Measurements from ENCODE around the gene TRMT10B.
"Not testable (repeated sequence)": the region's sequence is repeated elsewhere in the genome, so short reads cannot be mapped to it uniquely, and the experiment has no call there.

Gene TRMT10B

DNA sequence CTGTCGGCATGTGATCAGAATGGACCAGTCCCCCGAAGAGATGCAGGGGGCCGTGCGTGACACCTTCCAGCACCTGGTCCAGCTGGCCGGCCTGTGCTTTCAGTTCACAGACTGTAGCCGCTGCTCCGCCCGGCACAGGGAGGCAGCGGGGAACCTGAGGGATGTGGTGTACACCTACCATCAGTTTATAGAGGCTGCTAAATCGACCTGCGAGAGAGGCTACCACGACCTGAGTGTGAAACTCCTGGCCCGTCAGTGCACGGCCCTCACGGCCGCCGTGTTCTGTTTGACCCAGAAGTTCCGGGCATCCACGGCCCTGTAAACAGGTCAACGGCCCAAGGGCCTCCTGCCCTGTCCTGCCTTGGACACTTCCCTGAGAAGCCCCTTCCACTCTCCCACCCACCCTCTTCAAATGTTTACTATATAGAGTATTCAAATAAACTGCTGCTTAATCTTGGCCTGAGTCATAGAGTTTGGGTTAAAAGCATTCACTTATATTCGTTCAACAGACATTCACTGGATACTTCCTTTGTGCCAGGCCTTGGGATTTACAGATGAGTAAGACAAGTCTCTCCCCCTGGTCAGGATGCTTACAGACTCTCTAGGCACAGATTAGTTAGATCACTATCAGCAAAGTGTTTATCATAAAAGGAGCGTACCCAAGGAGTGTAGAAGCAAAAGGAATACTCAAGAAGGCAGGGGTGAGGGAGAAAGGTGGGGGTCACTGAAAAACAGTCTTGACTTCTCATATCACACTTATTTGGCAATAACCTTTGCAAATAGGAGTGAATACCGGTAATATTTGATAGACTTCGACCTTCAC lies 6.9 kb upstream of the TRMT10B start:
- intact Hi-C loops (cut with DNase I): no loop called here
- no peak for DNase-seq

DNA sequence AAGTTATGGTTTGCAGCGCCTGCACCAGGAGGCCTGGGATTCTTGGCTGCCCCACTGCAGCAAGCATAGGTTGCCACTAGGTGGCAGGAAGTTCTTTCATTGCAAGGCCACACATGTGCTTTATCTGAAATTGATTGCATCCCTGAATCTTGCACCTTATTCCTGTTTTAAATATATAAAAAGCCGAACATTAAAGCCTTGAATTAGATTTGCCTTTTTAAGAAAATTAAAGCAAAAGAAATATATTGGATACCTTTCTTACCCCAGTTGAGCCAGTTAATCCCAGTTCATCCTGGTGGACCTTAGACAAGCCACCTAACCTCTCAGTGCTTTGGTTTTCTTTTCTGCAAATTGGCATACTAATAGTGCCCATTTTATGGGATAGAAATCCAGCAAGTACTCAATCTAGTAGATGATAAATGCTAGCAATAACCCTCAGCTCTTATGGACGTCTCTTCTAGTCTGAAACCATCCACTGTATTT lies 6.3 kb upstream of the TRMT10B start:
- intact Hi-C loops (cut with DNase I): no loop called here
- DNase-seq: peak; percentile 45 to 86 (median 71)

DNA sequence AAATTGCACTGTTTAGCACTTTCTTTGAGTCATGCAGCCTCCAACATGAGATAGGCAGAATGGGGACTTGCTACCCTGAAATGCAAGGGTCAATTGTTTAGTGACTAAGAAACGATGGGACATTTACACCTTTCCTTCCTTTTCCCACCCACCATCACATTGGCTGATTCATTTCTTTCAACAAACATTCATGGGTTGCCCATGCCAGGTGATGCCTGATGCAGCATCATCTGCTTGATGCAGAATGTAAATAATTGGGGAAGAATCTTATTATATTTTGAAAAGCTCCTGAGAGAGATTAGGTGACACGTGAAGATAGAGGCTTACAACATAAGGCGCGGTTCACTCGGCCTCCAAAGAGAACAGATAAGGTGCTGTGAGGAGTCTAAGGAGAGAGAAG lies 4.5 kb upstream of the TRMT10B start:
- intact Hi-C loops (cut with DNase I): no loop called here
- no peak for DNase-seq

DNA sequence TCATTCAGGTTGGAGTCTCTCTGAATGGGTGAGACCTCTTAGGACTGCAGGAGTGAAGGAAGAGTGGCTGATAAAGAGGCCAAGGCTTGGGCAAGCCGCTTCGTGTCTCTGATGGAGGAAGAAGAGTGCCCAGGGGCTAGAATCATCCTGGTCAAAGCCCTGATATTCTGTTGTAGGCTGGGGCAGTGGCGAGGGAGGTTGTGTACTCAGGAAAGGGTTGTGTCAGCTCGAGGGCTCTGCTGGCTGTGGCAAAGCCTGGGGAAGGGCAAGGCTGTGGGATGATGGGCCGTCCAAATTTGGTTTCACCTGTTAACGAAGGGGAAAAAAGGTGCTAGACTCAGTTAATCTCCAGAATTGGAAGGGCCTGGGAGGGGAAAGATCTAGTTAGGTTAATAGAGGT lies 2.4 kb upstream of the TRMT10B start:
- DNase-seq: no peak

DNA sequence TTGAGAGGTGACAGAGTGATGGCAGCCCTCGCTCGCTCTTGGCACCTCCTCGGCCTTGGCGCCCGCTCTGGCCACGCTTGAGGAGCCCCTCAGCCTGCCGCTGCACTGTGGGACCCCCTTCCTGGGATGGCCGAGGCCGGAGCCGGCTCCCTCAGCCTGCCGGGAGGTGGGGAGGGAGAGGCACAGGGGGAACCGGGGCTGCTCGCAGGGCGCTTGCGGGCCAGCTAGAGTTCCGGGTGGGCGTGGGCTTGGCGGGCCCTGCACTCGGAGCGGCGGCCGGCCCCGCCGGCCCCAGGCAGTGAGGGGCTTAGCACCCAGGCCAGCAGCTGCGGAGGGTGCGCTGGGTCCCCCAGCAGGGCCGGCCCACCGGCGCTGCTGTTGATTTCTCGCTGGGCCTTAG lies 1.9 kb upstream of the TRMT10B start:
- DNase-seq: not testable (repeated sequence)
- intact Hi-C loops (cut with DNase I): loop anchor here (10.0 kb wide), 2 partner anchors 53 to 157 kb away; partner anchors contain the start of genes DCAF10 and TOMM5

More for the DNA sequence above, 2.4 kb upstream of the TRMT10B start:
- intact Hi-C loops (cut with DNase I): loop anchor here (10.0 kb wide), 2 partner anchors 54 to 156 kb away; partner anchors contain the start of genes DCAF10 and TOMM5

DNA sequence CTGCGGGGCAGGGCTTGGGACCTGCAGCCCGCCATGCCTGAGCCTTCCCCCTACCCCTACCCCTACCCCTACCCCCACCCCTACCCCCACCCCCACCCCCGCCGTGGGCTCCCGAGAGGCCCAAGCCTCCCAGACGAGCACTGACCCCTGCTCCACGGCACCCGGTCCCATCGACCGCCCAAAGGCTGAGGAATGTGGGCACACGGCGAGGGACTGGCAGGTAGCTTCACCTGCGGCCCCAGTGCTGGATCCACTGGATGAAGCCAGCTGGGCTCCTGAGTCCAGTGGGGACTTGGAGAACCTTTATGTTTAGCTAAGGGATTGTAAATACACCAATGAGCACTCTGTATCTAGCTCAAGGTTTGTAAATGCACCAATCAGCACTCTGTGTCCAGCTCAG lies 1.5 kb upstream of the TRMT10B start:
- intact Hi-C loops (cut with DNase I): loop anchor here (10.0 kb wide), 2 partner anchors 53 to 157 kb away; partner anchors contain the start of genes DCAF10 and TOMM5
- DNase-seq: not testable (repeated sequence)

DNA sequence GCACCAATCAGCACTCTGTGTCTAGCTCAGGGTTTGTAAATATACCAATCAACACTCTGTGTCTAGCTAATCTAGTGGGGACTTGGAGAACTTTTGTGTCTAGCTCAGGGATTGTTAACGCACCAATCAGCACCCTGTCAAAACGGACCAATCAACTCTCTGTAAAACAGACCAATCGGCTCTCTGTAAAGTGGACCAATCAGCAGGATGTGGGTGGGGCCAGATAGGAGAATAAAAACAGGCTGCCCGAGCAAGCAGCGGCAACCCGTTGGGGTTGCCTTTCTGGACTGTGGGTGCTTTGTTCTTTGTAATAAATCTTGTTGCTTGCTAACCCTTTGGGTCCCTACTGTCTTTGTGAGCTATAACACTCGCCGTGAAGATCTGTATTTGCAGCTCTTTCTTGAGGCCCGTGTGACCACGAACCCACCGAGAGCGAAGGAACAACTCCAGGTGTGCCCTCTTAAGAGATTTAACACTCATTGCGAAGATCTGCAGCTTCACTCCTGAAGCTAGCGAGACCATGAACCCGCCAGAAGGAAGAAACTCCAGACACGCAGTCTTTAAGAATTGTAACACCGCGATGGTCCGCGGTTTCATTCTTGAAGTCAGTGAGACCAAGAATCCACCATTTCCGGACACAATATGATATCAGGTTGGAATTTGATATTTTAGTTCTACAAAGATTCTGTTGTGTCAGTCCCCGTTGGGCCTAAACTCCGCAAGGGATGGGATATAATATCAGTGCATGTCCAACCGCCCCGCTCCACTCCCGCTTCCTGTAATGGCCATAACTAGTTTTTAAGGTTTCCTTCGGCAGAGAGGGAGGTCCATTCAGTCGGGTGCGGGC lies 740 bp upstream of the TRMT10B start:
- DNase-seq: peak in 2 of 42 donors; percentile 2 to 43
- intact Hi-C loops (cut with DNase I): loop anchor here (10.0 kb wide), 2 partner anchors 52 to 158 kb away; partner anchors contain the start of genes DCAF10 and TOMM5

DNA sequence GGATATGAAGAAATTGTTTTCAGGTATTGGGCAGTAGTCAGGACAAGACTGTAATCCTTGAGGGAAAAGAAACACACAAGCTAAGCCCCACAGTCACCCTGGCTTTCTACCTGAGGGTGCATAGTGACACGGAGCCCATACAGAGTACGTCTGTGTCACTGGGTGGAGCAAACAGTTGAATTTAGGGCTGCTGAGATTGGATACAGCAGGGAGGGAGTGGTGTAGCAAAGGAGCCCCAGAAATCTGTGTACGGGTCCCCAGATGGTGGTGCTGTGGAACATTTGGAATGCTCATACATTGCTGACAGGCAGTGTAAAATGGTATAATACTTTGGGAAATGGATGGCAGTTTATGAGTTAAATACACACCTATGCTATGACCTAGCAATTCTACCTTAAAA lies 5.1 kb downstream of the TRMT10B start:
- no peak for DNase-seq
- intact Hi-C loops (cut with DNase I): loop anchor here (10.0 kb wide), 2 partner anchors 46 to 164 kb away; partner anchors contain the start of genes DCAF10 and TOMM5

DNA sequence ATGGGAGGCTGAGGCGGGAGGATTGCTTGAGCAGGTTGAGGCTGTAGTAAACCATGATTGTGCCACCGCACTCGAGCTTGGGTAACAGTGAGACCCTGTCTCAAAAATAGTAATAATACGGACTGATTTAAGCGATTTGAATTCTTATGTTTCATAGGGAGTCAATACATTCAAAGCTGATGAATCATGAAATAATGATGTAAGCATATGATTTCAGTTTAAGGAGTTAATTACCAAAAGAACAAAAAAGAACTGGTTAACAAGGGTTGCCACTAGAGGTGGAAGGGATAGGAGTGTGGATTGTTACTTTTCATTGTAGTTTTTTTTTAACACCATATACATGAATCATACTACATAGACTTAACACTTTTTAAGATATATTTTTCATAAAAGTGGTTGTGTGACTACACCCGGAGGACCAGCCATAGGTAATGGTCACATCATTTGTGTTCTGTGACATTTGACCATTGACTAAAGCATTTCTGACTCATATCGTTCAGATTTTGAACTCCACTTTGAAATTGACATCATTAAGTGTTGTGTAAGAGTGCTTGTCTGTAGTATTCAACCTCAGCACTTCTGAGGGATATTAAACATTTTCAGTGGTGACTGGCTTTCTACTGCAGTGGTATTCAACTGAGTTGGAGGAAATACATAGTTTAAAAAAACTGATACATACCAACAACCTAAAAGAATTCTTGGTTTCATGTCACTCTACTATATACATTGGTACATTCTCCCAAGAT lies 7.0 kb downstream of the TRMT10B start:
- intact Hi-C loops (cut with DNase I): no loop called here
- DNase-seq: no peak

DNA sequence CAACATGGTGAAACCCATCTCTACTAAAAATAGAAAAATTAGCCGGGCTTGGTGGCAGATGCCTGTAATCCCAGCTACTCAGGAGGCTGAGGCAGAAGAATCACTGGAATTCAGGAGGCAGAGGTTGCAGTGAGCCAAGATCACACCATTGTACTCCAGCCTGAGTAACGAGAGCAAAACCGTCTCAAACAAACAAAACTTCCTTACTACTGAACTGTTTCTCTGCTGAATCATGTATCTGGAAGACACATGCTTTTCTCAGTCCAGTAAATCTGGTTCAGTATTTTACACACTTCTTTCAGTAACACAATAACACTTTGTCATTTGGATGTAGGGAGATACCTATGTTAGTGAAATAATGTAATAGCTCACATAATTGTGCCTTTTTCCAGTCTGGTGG lies 7.9 kb downstream of the TRMT10B start:
- DNase-seq: no peak
- intact Hi-C loops (cut with DNase I): no loop called here

DNA sequence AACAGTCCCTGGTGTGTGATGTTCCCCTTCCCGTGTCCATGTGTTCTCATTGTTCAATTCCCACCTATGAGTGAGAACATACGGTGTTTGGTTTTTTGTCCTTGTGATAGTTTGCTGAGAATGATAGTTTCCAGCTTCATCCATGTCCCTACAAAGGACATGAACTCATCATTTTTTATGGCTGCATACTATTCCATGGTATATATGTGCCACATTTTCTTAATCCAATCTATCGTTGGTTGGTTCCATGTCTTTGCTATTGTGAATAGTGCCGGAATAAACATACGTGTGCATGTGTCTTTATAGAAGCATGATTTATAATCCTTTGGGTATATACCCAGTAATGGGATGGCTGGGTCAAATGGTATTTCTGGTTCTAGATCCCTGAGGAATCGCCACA lies 11.7 kb downstream of the TRMT10B start:
- intact Hi-C loops (cut with DNase I); DNase-seq: not testable (repeated sequence)

DNA sequence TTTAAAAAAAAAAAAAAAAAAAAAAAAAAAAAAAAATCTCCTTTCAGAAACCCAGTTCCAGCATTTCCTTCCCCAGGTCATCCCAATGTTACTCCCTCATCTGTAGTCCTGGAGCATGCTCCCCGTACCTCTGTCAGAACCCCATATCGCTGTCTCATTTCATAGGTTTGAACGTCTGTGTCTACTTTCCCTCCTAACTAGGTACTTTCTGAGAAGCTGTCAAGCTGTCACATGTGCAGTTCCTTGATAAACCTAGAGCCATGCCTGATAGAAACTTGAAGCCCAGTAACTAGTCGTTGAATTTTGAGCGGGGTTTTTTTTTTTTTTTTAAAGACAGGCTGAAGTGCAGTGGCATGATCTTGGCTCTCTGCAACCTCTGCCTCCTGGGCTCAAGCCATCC lies 15.7 kb downstream of the TRMT10B start:
- intact Hi-C loops (cut with DNase I): no loop called here
- DNase-seq: no peak

DNA sequence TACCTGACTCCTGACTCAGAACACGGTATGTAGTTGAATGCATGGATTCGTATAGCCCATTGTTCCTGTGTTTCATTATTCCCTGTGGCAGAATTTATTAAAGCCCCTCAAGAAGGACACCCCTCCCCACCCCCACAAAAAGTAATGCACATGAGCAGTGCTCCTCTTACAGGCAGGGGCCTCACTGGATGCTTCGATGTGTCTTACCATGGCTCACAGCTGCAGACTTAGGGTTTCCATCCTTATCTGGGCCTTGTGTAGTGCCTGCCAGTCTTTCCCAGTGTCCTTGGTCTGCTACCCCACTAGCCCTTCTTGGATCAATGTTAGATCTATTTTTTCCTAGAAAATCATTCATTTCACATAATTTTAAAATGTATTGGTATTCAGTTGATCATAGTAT lies 16.4 kb downstream of the TRMT10B start:
- intact Hi-C loops (cut with DNase I): no loop called here

DNA sequence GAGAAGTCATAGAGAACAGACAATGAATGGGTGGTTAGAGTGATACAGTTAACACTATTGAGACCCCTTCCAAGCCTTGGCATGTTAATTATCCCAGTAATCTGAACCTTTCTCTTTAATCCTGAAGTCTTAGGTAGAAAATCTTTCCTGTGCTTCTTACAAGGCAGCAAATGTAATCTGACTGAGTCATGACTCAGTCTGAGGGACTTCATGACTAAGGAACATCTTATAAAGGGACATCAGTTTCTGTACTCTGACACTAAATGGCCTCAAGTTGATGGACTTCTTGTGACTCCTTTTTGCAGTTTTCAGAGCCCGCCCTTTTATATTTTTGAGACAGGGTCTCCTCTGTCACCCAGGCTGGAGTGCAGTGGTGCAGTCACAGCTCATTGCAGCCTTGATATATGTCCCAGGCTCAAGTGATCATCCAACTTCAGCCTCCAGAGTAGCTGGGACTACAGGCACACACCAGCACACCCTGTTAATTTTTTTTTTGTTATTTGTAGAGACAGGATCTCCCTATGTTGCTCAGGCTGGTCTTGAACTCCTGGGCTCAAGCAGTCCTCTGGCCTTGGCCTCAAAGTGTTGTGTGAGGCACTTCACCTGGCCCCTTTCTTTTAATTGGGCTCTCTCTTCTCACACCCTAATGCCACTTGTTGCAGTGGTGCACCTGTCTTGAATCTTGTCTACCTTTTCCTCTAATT lies 21.8 kb downstream of the TRMT10B start:
- intact Hi-C loops (cut with DNase I): no loop called here
- no peak for DNase-seq

More for the DNA sequence above, 16.4 kb downstream of the TRMT10B start:
- no peak for DNase-seq

DNA sequence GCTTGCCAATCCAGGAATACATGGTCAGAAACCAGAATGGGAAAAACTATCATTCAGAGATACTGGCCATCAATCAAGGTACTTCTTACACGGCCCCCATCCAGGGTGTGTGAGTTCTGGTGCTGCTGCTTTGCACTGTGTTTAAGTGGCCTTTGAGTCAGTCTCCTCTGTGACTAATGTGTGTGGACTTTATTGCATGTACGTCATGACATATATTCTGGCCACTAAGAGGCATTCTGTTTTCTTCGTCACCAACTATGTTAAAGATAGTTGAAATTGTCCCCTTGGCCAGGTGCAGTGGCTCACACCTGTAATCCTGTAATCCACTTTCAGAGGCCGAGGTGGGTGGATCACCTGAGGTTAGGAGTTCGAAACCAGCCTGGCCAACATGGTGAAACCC lies 22.7 kb downstream of the TRMT10B start:
- intact Hi-C loops (cut with DNase I): no loop called here

DNA sequence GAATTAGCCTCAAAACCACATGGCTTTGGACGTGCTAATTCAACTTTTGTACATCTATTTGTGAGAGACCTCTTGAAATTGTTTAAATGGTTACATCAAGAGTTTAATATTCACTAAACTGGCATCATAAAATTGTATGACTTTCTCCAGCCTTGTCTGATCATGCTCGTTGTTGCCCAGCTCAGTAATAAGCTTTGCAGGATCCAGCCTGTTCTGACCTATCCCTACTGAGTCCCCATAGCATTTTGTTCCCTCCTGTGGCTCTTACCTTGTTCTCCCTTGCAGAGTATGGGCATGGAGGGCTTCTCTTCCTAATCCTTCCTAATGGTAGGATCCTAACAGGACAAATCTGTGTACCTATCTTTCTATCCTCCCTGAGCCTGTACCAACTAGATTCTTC lies 24.9 kb downstream of the TRMT10B start:
- intact Hi-C loops (cut with DNase I): no loop called here
- DNase-seq: no peak

More for the DNA sequence above, 22.7 kb downstream of the TRMT10B start:
- DNase-seq: no peak

DNA sequence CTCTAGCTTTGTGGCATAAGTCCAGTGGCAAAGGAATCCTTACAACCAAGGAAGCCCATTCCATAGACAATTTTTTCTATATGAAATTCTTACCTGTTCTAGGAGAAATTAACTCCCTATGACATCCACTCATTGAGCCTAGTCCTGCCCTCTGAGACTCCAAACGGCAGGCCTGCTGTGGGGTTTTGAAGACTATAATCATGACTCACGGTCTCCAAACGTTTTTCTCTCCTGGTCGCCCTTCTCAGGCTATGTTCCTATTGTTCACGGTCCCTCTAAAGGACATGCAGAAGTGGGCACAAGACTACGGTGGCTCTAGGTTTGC lies 30.6 kb downstream of the TRMT10B start:
- intact Hi-C loops (cut with DNase I): loop anchor here (10.0 kb wide), 1 partner anchor 189 kb away; the partner anchor contains the start of gene TOMM5
- no peak for DNase-seq
